Measurements from ENCODE around the gene FOXL3. TPM values are rescaled to one million over a fixed set of nuclear protein-coding genes. Genes with fewer than 3 reads are reported as not detected.

FOXL3 gene
- total RNA-seq, 1 donor from 2014 or later: not detected

DNA sequence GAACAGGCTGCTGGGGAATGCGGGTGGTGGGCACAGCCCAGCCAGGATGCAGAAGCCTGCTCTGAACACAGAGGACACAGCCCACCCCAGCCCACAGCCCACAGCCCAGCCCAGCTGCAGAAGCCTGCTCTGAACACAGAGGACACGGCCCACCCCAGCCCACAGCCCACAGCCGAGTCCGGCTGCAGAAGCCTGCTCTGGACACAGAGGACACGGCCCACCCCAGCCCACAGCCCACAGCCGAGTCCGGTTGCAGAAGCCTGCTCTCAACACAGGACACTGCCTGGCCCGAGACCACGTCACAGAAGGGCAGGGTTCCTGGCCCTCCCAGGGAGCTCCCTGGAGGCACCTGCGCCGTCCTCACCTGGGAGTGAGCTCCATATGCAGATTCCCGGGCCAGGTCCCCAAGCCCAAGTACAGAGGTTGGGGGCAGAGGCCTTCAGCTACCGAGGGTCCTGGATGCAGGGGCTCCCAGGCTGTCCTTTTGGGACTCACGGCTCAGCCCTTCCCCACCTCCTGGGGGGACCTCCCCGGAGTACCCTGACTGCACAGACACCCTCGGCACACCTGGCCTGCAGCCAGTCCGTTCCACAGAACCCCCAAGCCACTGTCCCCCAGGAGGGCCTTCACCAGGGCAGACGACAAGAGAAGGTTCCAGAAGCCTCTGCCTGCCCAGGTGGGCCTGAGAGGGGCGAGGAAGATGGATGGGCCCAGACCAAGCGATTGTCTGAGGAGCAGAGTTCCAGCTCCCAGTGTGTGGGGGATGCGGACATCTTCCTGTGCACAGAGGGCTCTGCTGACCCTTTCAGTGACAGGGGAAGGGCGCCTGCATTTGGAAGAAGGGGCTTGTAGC lies 23.7 kb upstream of the FOXL3 start:
- H3K4me1 Mint-ChIP-seq (ENCODE audit: low read depth): peaks cover 6% of the 10 kb centered on the region
- DNase-seq (ENCODE audit: low spot score): peak; percentile 84
- peaks cover 9% of the 10 kb centered on the region for H3K9me3 Mint-ChIP-seq (ENCODE audit: low read depth)
- H3K4me3 Mint-ChIP-seq (ENCODE audit: unreplicated experiment): no peak overlapping the region
- peaks cover 12% of the 10 kb centered on the region for H3K36me3 Mint-ChIP-seq (ENCODE audit: low read depth)
- no peak overlapping the region for H3K27ac Mint-ChIP-seq (ENCODE audit: unreplicated experiment)
- TF ChIP-seq, protein P1, sequence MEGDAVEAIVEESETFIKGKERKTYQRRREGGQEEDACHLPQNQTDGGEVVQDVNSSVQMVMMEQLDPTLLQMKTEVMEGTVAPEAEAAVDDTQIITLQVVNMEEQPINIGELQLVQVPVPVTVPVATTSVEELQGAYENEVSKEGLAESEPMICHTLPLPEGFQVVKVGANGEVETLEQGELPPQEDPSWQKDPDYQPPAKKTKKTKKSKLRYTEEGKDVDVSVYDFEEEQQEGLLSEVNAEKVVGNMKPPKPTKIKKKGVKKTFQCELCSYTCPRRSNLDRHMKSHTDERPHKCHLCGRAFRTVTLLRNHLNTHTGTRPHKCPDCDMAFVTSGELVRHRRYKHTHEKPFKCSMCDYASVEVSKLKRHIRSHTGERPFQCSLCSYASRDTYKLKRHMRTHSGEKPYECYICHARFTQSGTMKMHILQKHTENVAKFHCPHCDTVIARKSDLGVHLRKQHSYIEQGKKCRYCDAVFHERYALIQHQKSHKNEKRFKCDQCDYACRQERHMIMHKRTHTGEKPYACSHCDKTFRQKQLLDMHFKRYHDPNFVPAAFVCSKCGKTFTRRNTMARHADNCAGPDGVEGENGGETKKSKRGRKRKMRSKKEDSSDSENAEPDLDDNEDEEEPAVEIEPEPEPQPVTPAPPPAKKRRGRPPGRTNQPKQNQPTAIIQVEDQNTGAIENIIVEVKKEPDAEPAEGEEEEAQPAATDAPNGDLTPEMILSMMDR (IDR thresholded peaks at IDR 0.05): no peak
- H3K27me3 Mint-ChIP-seq (ENCODE audit: low read depth): peaks cover 3% of the 10 kb centered on the region

DNA sequence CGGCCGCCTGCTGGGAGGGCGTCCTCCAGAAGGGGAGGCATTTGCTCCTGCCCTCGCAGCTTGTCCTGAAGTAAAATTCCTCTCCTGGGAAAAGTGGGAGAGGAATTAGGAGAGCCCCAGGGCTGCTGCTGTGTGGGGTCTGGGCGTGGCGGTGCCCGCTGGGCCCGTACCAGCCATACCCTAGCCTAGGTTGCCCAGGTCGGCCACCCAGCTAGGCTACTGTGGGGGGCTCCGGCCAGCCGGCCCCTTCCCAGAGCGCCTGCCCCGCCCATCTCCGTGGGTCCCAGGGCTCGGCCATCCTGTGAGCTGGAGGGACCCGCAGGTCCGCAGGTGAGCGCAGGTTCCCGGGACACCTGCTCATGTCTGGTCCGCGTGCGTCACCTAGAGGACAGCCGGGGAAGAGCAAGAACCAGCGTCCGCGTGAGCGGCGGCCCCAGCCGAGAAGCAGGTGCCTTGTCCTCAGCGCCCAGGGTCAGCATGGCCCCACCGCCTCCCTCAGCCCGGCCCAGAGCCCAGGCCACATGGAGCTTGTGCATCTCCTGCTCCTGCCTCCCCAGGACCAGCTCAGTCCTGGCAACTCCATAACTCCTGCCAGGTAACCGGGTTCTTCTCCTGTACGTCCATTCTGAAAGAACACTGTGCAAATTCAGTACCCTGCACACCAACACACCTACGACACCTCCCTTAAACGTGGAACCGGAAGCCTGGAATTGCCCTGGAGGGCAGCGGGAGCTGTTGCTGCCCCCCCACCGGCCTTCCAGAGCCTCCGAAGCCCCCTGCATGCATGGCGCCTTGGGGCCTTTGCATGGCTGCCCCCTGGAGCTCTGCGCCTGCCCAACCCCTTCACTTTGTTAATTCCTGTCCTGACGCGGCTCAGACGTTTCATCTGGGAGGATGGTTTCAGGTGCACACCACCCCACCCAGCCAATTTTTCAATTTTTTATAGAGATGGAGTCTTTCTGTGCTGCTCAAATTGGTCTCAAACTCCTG lies 22.8 kb upstream of the FOXL3 start:
- Mint-ChIP-seq H3K36me3 (ENCODE audit: low read depth) (peaks cover 5% of the 10 kb centered on the region), H3K4me1 (ENCODE audit: low read depth) (peaks cover 12% of the 10 kb centered on the region), H3K27ac (ENCODE audit: unreplicated experiment) (no peak overlapping the region), H3K27me3 (ENCODE audit: low read depth) (peaks cover 3% of the 10 kb centered on the region), H3K9me3 (ENCODE audit: low read depth) (peaks cover 4% of the 10 kb centered on the region), H3K4me3 (ENCODE audit: unreplicated experiment) (no peak overlapping the region)
- DNase-seq (ENCODE audit: low spot score): peak; percentile 86
- TF ChIP-seq, protein P1 (IDR thresholded peaks at IDR 0.05): peak; percentile 74

DNA sequence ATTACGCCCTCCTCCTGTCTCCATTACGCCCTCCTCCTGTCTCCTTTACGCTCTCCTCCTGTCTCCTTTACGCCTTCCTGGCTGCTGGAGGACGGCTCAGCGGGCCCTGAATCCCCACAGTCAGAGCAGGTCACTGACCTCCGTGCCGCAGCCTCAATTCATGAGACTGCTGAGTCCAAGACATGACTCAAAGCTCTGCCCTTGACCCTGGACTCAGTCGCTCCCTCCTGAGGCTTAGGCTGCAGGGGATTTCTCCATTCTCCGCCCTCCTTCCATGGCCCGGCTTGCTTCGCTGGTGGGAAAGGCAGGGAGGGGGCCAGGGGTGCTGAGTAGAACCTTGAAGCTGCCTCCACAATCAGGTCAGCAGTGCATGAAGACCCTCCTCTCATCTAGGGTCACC lies 21.0 kb upstream of the FOXL3 start:
- Mint-ChIP-seq H3K27me3 (ENCODE audit: low read depth) (peaks cover 5% of the 10 kb centered on the region), H3K36me3 (ENCODE audit: low read depth) (peaks cover 4% of the 10 kb centered on the region), H3K4me3 (ENCODE audit: unreplicated experiment) (no peak overlapping the region), H3K4me1 (ENCODE audit: low read depth) (peaks cover 12% of the 10 kb centered on the region), H3K9me3 (ENCODE audit: low read depth) (peaks cover 6% of the 10 kb centered on the region), H3K27ac (ENCODE audit: unreplicated experiment) (no peak overlapping the region)
- TF ChIP-seq, protein P1 (IDR thresholded peaks at IDR 0.05): no peak
- peak; percentile 44 for DNase-seq (ENCODE audit: low spot score)

DNA sequence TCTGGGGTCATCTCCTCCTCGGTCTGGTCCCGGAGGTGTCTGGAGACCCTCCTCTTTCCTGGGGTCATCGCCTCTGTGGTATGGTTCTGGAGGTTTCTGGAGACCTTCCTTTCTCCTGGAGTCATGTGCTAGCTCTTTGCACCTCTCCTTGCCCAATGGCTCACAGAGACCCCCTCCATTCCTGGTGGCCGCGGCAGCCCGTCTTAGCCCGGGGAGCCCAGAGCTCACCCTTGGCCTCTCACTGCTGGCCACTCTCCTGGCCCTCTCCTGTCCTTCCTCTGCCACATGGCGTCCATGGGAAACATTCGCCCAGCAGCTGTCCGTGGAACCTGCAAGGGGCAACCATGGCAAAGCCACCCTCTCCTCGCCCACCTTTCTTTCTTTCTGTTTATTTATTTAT lies 20.2 kb upstream of the FOXL3 start:
- Mint-ChIP-seq H3K4me3 (ENCODE audit: unreplicated experiment) (no peak overlapping the region), H3K9me3 (ENCODE audit: low read depth) (peaks cover 6% of the 10 kb centered on the region), H3K36me3 (ENCODE audit: low read depth) (peaks cover 5% of the 10 kb centered on the region), H3K4me1 (ENCODE audit: low read depth) (peaks cover 12% of the 10 kb centered on the region), H3K27ac (ENCODE audit: unreplicated experiment) (no peak overlapping the region), H3K27me3 (ENCODE audit: low read depth) (peaks cover 5% of the 10 kb centered on the region)
- DNase-seq (ENCODE audit: low spot score): peak; percentile 59
- TF ChIP-seq, protein P1 (IDR thresholded peaks at IDR 0.05): no peak

Data from chondrocyte (in vitro differentiated cells).